ENCODE measurements around the gene HBG1. TPM values are rescaled to one million over a fixed set of nuclear protein-coding genes. Genes with fewer than 3 reads are reported as not detected.

Gene HBG1
- total RNA-seq, 4 donors from 2014 or later, result not detected

- intact Hi-C loops (cut with DNase I), result no loop called here
- no peak for DNase-seq
- Histone ChIP-seq H3K27me3 (no peaks in the 10 kb centered on the region), H3K4me1 (no peaks in the 10 kb centered on the region), H3K9me3 (no peaks in the 10 kb centered on the region), H3K4me3 (no peak overlapping the region), H3K27ac (no peak overlapping the region), H3K36me3 (no peaks in the 10 kb centered on the region)
- 77 to 80% methylated on average over 3 of the region's 3 CpGs for WGBS, 2 donors
- no peak for TF ChIP-seq POLR2A (IDR thresholded peaks at IDR 0.05)
- TF ChIP-seq, protein P1, sequence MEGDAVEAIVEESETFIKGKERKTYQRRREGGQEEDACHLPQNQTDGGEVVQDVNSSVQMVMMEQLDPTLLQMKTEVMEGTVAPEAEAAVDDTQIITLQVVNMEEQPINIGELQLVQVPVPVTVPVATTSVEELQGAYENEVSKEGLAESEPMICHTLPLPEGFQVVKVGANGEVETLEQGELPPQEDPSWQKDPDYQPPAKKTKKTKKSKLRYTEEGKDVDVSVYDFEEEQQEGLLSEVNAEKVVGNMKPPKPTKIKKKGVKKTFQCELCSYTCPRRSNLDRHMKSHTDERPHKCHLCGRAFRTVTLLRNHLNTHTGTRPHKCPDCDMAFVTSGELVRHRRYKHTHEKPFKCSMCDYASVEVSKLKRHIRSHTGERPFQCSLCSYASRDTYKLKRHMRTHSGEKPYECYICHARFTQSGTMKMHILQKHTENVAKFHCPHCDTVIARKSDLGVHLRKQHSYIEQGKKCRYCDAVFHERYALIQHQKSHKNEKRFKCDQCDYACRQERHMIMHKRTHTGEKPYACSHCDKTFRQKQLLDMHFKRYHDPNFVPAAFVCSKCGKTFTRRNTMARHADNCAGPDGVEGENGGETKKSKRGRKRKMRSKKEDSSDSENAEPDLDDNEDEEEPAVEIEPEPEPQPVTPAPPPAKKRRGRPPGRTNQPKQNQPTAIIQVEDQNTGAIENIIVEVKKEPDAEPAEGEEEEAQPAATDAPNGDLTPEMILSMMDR (IDR thresholded peaks at IDR 0.05), result no peak
Observed at GRCh38 chr11:5247472-5248192, 2.0 kb downstream of the HBG1 start.

DNA sequence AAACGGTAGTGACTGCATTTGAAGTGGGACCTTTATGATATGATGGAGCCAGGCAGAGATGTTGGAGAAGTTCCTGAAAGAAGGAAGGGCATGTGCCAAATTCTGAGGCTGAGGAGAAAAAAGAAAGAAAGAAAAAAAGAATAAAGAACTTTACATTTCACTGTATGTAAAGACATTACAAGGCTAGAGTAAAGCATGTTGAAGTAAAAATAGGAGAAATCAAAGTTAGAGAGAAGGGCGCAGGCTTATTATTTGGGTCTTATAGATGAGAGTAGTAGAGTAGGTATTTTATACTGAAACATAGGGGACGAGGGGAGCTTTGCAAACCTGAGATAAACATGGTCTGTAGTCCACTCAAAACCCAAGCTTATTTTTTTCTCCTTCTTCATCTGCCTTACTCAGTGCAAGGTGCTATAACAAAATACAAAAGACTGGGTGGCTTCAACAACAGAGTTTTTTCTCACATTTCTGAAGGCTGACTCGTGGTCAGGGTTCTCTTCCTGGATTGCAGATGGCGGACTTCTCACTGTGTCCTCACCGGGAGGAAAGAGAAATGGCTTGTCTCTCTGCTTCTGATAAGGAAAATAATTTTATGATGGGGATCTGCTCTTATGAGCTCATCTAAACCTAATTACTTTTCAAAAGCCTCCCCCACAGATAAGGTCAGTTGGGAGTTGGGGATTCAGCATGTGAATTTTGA lies 2.7 kb downstream of the HBG1 start:
- Histone ChIP-seq H3K4me1 (no peaks in the 10 kb centered on the region), H3K4me3 (no peak overlapping the region), H3K9me3 (no peaks in the 10 kb centered on the region), H3K27ac (no peak overlapping the region), H3K27me3 (no peaks in the 10 kb centered on the region), H3K36me3 (no peaks in the 10 kb centered on the region)
- 54 to 58% methylated on average over 6 of the region's 6 CpGs for WGBS, 2 donors
- intact Hi-C loops (cut with DNase I), result no loop called here
- no peak for TF ChIP-seq POLR2A (IDR thresholded peaks at IDR 0.05)
- TF ChIP-seq, protein P1 (IDR thresholded peaks at IDR 0.05), result no peak
- no peak for DNase-seq

DNA sequence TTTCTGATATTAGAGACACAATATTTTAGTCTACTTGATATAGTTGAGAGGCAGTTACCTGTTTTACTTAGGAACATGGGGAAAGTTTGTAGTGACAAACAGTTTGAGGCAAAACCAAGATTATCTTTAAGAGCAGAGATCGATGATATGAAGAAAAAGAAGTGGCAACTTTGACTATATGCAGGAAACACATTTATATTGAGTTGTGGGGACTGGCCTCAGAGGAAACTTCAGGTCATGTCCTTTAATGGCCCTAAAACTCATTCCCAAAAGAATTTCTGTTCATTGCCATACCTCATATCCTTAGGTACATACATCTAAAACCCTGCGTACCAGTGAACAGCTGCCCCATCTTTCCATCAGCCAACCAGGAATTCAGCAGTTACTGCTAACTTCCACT lies 4.5 kb downstream of the HBG1 start:
- no peak overlapping the region for H3K27ac ChIP-seq
- intact Hi-C loops (cut with DNase I), result no loop called here
- no peak for DNase-seq
- H3K36me3 ChIP-seq, result no peaks in the 10 kb centered on the region
- H3K27me3 ChIP-seq, result no peaks in the 10 kb centered on the region
- WGBS, 2 donors, result 61 to 80% methylated on average over 2 of the region's 2 CpGs
- no peak overlapping the region for H3K4me3 ChIP-seq
- no peaks in the 10 kb centered on the region for H3K9me3 ChIP-seq
- no peaks in the 10 kb centered on the region for H3K4me1 ChIP-seq
- TF ChIP-seq POLR2A (IDR thresholded peaks at IDR 0.05), result no peak
- TF ChIP-seq, protein P1 (IDR thresholded peaks at IDR 0.05), result no peak

- DNase-seq, result no peak
- Histone ChIP-seq H3K36me3 (no peaks in the 10 kb centered on the region), H3K27ac (no peak overlapping the region), H3K9me3 (no peaks in the 10 kb centered on the region), H3K4me1 (no peaks in the 10 kb centered on the region), H3K4me3 (no peak overlapping the region), H3K27me3 (no peaks in the 10 kb centered on the region)
- 59 to 66% methylated on average over 4 of the region's 4 CpGs for WGBS, 2 donors
- intact Hi-C loops (cut with DNase I), result no loop called here
- no peak for TF ChIP-seq POLR2A (IDR thresholded peaks at IDR 0.05)
- TF ChIP-seq, protein P1 (IDR thresholded peaks at IDR 0.05), result no peak
Observed at GRCh38 chr11:5243816-5244180, 5.9 kb downstream of the HBG1 start.

- Histone ChIP-seq H3K4me1 (no peaks in the 10 kb centered on the region), H3K27ac (no peak overlapping the region), H3K36me3 (no peaks in the 10 kb centered on the region), H3K27me3 (no peaks in the 10 kb centered on the region), H3K4me3 (no peak overlapping the region), H3K9me3 (no peaks in the 10 kb centered on the region)
- no peak for TF ChIP-seq POLR2A (IDR thresholded peaks at IDR 0.05)
- TF ChIP-seq, protein P1 (IDR thresholded peaks at IDR 0.05), result no peak
- intact Hi-C loops (cut with DNase I), result no loop called here
- no peak for DNase-seq
- 65% methylated on average over 5 to 7 of the region's 7 CpGs for WGBS, 2 donors
Observed at GRCh38 chr11:5242933-5243815, 6.5 kb downstream of the HBG1 start.

Data from esophagus squamous epithelium (tissue), 5 donors.